Panc1 (cell line): Measurements from ENCODE around the gene KCTD1. TPM values are rescaled to one million over a fixed set of nuclear protein-coding genes. Genes with fewer than 3 reads are reported as not detected.

Source experiments
- ATAC-seq: fragments of 200-7000 bp; cut with Tn5 transposase; 2 replicates; pipeline ENCODE4 v1.9.1; 2020; ENCODE audit warnings: mild to moderate bottlenecking, moderate library complexity
- BruUV-seq: library from RNA; stranded (reverse); fragments of 400-500 nt; replicated peaks from 2 replicates; lab custom pipeline; 2021; lab: Mats Ljungman, UMichigan
- CTCF ChIA-PET: fragments of 300-600 bp; sonication (Branson Sonifier 250); formaldehyde crosslinking; loops from one replicate; lab custom pipeline; 2022; ENCODE audit warnings: antibody characterized with exemption; lab: Charles Lee
- POLR2A ChIA-PET: fragments of 300-600 bp; sonication (Branson Sonifier 250); formaldehyde crosslinking; loops from one replicate; lab custom pipeline; 2022; ENCODE audit warnings: antibody characterized with exemption; lab: Charles Lee
- DNase-seq: peaks from one replicate; pipeline ENCODE4 v3.0.0-alpha.2; 2010; ENCODE audit warnings: low read depth, low spot score
- H3K27ac ChIP-seq: 2 replicates; pipeline ENCODE4 v1.5.1; 2011; ENCODE audit warnings: mild to moderate bottlenecking, low read length, inconsistent platforms
- H3K27me3 ChIP-seq: fragments of 200-500 bp; sonication (Bioruptor generic); 2 replicates; pipeline ENCODE4 v1.6.0; 2014; ENCODE audit warnings: low read length, inconsistent platforms; ENCODE audit not compliant: control insufficient read depth, insufficient read depth
- H3K36me3 ChIP-seq: fragments of 200-500 bp; sonication (Bioruptor generic); 2 replicates; pipeline ENCODE4 v1.5.1; 2014; ENCODE audit warnings: inconsistent platforms, mild to moderate bottlenecking, low read length, moderate library complexity; ENCODE audit not compliant: control insufficient read depth, insufficient read depth
- H3K4me1 ChIP-seq: 2 replicates; pipeline ENCODE4 v1.5.1; 2011; ENCODE audit warnings: inconsistent platforms, mild to moderate bottlenecking, low read length, moderate library complexity; ENCODE audit not compliant: control insufficient read depth, insufficient read depth
- H3K4me3 ChIP-seq, 2 experiments: 2 replicates each; pipeline ENCODE4 v1.5.1; 2011 to 2012; ENCODE audit warnings: low read depth in 2 of 2, low read length in 2 of 2, mild to moderate bottlenecking in 2 of 2, inconsistent platforms in 1 of 2, moderate library complexity in 1 of 2
- H3K9me3 ChIP-seq: fragments of 200-500 bp; sonication (Bioruptor generic); 2 replicates; pipeline ENCODE4 v1.5.1; 2014; ENCODE audit warnings: low read depth, mild to moderate bottlenecking, inconsistent platforms, low read length, moderate library complexity; ENCODE audit not compliant: control insufficient read depth, insufficient read depth
- POLR2AphosphoS5 ChIP-seq: IDR thresholded peaks from 2 replicates; pipeline ENCODE4 v1.6.1; 2012; ENCODE audit warnings: mild to moderate bottlenecking, low read depth, low read length, moderate library complexity
- SIN3A ChIP-seq: IDR thresholded peaks from 2 replicates; pipeline ENCODE4 v1.6.1; 2012; ENCODE audit warnings: low read depth, mild to moderate bottlenecking, low read length, moderate library complexity, borderline replicate concordance; ENCODE audit not compliant: insufficient read depth
- TCF7L2 ChIP-seq: IDR thresholded peaks from 2 replicates; pipeline ENCODE4 v1.6.1; 2011; ENCODE audit warnings: mild to moderate bottlenecking, low read depth, low read length, inconsistent platforms
- in situ Hi-C: cut with HindIII; loops from 2 replicates; pipeline ENCODE4 v1.10.0; 2016; ENCODE audit warnings: low sequenced_read_pairs, low pct_unique_long_range_greater_than_20kb
- intact Hi-C: fragments of 100-400 bp; cut with micrococcal nuclease; formaldehyde crosslinking; loops from one replicate; pipeline ENCODE4 v1.10.0; 2022; ENCODE audit not compliant: unreplicated experiment
- total RNA-seq: library from RNA; stranded (reverse); gene quantifications from one replicate; pipeline ENCODE4 v1.2.1, GENCODE V29; 2021; ENCODE audit not compliant: unreplicated experiment
- TF ChIP-seq, protein P1 (sequence below): fragments of 450-650 bp; IDR thresholded peaks from 2 replicates; pipeline ENCODE4 v1.5.1; 2017; ENCODE audit warnings: mild to moderate bottlenecking
- TF ChIP-seq, protein P2 (sequence below), 2 experiments: IDR thresholded peaks; 2 replicates each; pipeline ENCODE4 v1.6.1; 2011 to 2012; ENCODE audit warnings: low read depth in 2 of 2, control low read depth in 1 of 2, low read length in 1 of 2, mild to moderate bottlenecking in 1 of 2, moderate library complexity in 1 of 2; ENCODE audit not compliant: insufficient read depth in 1 of 2

KCTD1 gene
- total RNA-seq, 1 experiment from 2014 or later = 34.4 TPM

DNA sequence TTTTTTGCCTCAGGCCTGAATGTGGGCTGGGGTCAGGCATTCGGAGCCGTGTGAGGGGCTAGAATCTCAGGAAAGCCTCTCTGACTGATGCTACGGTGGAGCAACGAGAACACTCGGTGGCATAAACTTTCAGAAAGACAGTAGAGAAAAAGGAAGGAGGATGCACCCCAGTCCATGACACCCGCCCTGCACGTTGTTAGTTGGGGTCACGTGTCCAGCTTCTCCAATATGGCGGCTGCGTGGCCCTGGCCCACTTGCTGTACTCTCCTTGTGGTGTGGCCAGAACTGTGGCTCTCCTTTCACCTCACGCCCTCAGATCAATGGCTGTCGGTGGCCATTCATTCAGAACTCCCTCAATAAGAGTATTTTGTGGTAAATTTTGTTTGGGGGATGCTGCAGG lies 131.2 kb downstream of the KCTD1 start:
- Histone ChIP-seq H3K4me1 (no peaks in the 10 kb centered on the region), H3K27me3 (no peaks in the 10 kb centered on the region), H3K9me3 (0 out of 2 replicates have a peak, but pooled peaks cover 4% of the 10 kb centered on the region), H3K36me3 (no peaks in the 10 kb centered on the region), H3K27ac (no peak overlapping the region), H3K4me3 (no peak overlapping the region)
- CTCF ChIA-PET = no interaction called here
- no peak for ATAC-seq
- intact Hi-C loops = no loop called here
- DNase-seq = no peak
- POLR2A ChIA-PET = no interaction called here
- BruUV-seq = no TSS peak
- TF ChIP-seq SIN3A (no peak), POLR2AphosphoS5 (no peak)
- in situ Hi-C loops = no loop called here

DNA sequence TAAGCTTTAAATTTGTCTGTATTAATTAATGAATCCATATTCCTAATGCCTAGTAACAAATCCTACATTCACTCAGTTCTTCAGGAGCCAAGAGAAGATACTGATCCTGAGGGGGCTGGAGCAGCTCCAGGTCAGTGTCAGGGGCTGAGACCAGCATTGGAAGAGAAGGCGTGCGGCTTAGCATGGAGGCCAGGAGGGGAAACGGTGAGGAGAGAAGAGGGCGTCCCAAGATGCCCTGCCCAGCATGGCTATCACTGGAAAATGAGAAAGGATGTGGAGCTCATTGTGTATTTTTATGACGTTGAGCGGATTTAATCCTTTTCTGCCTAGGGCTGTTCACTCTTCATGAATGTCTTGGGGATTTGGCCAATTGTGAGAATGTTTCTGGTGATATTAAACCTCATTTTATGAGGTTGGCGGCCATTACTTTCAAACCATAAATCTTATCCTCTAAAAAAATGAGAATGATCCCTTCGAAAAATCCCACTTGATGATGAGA lies 131.7 kb downstream of the KCTD1 start:
- Histone ChIP-seq H3K9me3 (0 out of 2 replicates have a peak, but pooled peaks cover 4% of the 10 kb centered on the region), H3K4me3 (no peak overlapping the region), H3K27ac (no peak overlapping the region), H3K36me3 (no peaks in the 10 kb centered on the region), H3K27me3 (no peaks in the 10 kb centered on the region), H3K4me1 (no peaks in the 10 kb centered on the region)
- BruUV-seq = no TSS peak
- intact Hi-C loops (no loop called here), in situ Hi-C loops (no loop called here)
- POLR2A ChIA-PET = interaction anchor here (0.5 kb wide), 1 partner anchor 30 kb away, joined by 3 read pairs; no protein-coding TSS in a partner anchor
- TF ChIP-seq SIN3A (no peak), POLR2AphosphoS5 (no peak), TCF7L2 (no peak)
- TF ChIP-seq, protein P1, sequence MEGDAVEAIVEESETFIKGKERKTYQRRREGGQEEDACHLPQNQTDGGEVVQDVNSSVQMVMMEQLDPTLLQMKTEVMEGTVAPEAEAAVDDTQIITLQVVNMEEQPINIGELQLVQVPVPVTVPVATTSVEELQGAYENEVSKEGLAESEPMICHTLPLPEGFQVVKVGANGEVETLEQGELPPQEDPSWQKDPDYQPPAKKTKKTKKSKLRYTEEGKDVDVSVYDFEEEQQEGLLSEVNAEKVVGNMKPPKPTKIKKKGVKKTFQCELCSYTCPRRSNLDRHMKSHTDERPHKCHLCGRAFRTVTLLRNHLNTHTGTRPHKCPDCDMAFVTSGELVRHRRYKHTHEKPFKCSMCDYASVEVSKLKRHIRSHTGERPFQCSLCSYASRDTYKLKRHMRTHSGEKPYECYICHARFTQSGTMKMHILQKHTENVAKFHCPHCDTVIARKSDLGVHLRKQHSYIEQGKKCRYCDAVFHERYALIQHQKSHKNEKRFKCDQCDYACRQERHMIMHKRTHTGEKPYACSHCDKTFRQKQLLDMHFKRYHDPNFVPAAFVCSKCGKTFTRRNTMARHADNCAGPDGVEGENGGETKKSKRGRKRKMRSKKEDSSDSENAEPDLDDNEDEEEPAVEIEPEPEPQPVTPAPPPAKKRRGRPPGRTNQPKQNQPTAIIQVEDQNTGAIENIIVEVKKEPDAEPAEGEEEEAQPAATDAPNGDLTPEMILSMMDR = no peak
- TF ChIP-seq, protein P2, sequence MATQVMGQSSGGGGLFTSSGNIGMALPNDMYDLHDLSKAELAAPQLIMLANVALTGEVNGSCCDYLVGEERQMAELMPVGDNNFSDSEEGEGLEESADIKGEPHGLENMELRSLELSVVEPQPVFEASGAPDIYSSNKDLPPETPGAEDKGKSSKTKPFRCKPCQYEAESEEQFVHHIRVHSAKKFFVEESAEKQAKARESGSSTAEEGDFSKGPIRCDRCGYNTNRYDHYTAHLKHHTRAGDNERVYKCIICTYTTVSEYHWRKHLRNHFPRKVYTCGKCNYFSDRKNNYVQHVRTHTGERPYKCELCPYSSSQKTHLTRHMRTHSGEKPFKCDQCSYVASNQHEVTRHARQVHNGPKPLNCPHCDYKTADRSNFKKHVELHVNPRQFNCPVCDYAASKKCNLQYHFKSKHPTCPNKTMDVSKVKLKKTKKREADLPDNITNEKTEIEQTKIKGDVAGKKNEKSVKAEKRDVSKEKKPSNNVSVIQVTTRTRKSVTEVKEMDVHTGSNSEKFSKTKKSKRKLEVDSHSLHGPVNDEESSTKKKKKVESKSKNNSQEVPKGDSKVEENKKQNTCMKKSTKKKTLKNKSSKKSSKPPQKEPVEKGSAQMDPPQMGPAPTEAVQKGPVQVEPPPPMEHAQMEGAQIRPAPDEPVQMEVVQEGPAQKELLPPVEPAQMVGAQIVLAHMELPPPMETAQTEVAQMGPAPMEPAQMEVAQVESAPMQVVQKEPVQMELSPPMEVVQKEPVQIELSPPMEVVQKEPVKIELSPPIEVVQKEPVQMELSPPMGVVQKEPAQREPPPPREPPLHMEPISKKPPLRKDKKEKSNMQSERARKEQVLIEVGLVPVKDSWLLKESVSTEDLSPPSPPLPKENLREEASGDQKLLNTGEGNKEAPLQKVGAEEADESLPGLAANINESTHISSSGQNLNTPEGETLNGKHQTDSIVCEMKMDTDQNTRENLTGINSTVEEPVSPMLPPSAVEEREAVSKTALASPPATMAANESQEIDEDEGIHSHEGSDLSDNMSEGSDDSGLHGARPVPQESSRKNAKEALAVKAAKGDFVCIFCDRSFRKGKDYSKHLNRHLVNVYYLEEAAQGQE (IDR thresholded peaks at IDR 0.05; ENCODE audit: insufficient read depth in 1 of 2, low read depth in 2 of 2, low read length in 1 of 2) = no peak
- DNase-seq (no peak), ATAC-seq (no peak)
- CTCF ChIA-PET = no interaction called here

DNA sequence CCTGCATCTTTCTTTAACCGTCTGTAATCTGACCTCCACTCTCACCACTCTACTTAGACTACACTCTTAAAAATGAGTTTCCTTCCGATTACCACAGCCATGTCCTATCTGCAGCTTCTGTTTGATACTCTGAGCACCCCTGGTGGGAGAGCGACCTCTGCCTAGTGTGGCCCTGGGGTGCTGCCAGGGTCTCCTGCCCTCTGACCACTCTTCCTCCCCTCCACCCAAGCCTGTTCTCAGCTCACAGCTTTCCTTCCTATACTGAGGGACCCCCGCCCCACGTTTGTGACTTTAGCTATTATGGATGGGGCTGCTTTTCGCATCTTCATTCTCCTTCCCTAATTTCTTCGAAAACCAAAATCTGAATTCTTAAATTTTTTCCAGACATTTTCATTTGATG lies 132.7 kb downstream of the KCTD1 start:
- CTCF ChIA-PET = no interaction called here

More for the DNA sequence above, 132.7 kb downstream of the KCTD1 start:
- POLR2A ChIA-PET = no interaction called here
- H3K4me3 ChIP-seq = no peak overlapping the region
- H3K9me3 ChIP-seq = 0 out of 2 replicates have a peak, but pooled peaks cover 4% of the 10 kb centered on the region
- no peak overlapping the region for H3K27ac ChIP-seq
- no peaks in the 10 kb centered on the region for H3K4me1 ChIP-seq
- intact Hi-C loops = no loop called here
- ATAC-seq (no peak), DNase-seq (no peak)
- in situ Hi-C loops = no loop called here
- H3K36me3 ChIP-seq = no peaks in the 10 kb centered on the region
- no peaks in the 10 kb centered on the region for H3K27me3 ChIP-seq
- BruUV-seq = no TSS peak
- TF ChIP-seq, protein P1 = no peak
- TF ChIP-seq TCF7L2 = no peak
- no peak for TF ChIP-seq POLR2AphosphoS5
- TF ChIP-seq, protein P2 (IDR thresholded peaks at IDR 0.05; ENCODE audit: insufficient read depth in 1 of 2, low read depth in 2 of 2, low read length in 1 of 2) = no peak
- no peak for TF ChIP-seq SIN3A
